ENCODE results near the gene TADA3. TPM values are rescaled to one million over a fixed set of nuclear protein-coding genes. Genes with fewer than 3 reads are reported as not detected.

TADA3 gene, protein sequence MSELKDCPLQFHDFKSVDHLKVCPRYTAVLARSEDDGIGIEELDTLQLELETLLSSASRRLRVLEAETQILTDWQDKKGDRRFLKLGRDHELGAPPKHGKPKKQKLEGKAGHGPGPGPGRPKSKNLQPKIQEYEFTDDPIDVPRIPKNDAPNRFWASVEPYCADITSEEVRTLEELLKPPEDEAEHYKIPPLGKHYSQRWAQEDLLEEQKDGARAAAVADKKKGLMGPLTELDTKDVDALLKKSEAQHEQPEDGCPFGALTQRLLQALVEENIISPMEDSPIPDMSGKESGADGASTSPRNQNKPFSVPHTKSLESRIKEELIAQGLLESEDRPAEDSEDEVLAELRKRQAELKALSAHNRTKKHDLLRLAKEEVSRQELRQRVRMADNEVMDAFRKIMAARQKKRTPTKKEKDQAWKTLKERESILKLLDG
- 47.7 TPM for total RNA-seq
- long read RNA-seq, transcript TADA3-201 (9 exons, 2,355 nt), result major isoform, 151 of 163 reads
- long read RNA-seq, partial matches to known transcripts, result 5 of 163 reads
- long read RNA-seq, other reads (novel, unspliced or antisense), result 4 of 163 reads

DNA sequence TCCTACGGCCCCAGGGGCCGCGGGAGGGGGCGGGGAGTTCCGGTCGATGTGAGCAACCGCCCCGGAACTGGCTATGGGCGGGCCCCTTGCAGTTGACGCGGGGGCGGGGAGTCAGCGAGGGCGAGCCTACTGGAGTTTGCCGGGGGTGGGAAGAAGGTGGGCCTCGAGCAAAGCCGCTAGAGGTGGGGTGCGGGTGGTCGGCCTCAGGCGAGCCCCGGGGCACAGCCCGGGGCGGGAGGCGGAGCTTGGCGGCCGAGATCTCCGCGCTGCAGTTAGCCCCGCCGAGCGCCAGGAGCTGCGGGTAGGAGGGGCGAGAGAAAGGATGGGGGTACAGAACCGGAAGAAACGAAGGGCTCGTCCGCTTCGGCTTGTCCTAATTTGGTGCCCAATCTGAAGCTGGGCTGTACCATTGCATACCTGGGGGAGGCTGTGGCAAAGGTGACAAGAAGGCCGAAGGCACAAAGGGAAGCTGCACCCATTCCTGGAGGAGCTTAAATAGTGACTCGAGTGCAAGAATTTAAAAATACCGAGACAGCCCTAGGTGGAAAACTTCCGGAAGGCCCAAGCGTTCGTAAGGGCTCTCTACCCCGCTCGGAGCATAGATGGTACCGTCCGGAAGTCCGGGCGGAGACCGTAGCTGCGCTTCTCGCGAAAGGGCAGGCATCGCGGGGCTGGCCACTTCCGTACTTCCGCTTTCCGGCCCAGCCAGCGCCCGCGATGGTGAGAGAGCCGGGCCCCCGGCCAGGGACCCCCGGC is at the start of gene TADA3, which contains the start of gene ARPC4:
Gene TADA3 (minus strand): TSS at position 69 of the 756 bp plus-strand sequence. CDS start 1,007 bp downstream, outside the sequence.
Gene ARPC4 (plus strand): TSS at position 678 of the 756 bp plus-strand sequence. CDS start 40 bp downstream, at position 718.
- peak; percentile 96 for DNase-seq
- ATAC-seq (ENCODE audit: poor library complexity), result peak; percentile 96
- intact Hi-C loops (cut with DNase I), result no loop called here

DNA sequence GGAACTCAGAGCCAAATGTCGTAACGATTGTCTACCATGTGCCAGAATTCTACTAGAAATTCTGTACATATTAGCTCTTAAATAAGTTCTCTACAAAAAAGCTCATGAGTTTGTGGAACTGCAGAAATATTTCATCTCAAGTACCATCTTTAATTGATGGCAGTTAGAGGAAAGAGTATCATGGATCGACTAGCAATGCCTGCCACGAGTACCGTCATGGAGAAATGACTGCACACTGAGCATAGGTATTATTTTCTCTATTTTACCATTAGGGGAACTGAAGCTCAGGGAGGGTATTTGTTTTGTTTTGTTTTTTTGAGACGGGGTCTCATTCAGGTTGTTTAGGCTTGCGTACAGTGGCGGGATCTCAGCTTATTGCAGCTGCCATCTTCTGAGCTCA is 48.7 kb upstream of the TADA3 start:
- intact Hi-C loops (cut with DNase I), result no loop called here
- no peak for DNase-seq

DNA sequence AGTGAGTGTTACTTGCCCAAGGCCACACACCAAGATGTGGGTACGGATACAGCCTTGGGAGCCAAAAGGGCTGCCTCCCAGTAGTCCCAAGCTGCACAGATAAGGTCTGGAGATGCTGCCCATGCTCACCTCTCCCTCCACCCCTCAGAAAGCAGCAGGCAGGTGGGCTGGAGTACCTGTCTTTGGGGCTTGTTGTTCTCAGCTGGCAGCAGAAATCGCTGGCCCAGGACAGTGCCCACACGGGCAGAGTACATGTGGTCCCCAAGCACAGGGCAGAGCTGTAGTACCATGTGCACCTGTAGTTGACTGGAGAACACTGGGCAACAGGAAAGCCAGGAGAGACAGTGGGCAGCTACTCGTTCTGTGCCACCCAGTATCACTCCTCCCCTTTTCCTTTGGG is 46.6 kb upstream of the TADA3 start:
- ATAC-seq (ENCODE audit: poor library complexity), result no peak
- intact Hi-C loops (cut with DNase I), result no loop called here
- DNase-seq, result no peak

More for the DNA sequence above, 48.7 kb upstream of the TADA3 start:
- ATAC-seq (ENCODE audit: poor library complexity), result no peak

DNA sequence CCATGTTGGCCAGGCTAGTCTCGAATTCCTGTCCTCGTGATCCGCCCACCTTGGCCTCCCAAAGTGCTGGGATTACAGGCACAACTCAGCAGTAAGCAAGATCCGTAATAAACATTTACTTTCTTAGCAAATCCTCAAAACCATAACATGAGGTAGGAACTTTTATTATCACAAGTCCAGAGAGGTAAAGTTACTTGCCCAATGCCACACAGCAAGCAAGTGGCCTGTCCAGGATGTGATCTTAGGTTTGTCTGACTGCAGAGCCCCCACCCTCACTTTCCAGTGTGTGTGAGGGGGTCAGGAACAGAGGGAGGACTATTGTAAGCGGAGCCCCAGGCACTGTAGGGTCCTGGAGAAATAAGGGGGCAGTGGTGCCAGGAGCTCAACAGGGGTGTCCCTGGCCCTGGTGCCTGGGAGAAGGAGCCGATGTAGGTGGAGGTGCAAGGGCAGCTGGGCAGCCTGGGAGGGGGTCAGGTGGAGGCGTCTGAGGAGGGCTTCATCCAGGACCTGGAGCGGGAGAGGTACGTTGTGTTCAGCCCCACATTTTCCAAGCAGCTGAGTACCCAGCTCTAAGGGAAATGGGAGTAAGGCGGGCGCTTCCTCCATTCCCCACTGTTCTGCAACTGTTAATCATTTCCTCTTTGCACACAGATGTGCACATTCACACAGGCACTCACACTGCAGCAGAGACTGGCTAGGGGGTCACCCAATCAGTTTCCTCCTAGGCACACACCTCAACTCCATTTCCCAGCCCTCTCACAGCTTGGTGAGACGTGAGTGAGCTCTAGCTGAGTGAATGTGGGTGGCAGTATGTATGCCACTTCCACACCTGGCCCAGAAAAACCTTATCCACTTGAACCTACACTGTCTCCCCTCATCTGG is 45.7 kb upstream of the TADA3 start:
- intact Hi-C loops (cut with DNase I), result no loop called here
- DNase-seq, result no peak
- no peak for ATAC-seq (ENCODE audit: poor library complexity)

- DNase-seq, result no peak
- intact Hi-C loops (cut with DNase I), result no loop called here
- ATAC-seq (ENCODE audit: poor library complexity), result no peak
Observed at GRCh38 chr3:9834520-9835380, 42.5 kb upstream of the TADA3 start.

DNA sequence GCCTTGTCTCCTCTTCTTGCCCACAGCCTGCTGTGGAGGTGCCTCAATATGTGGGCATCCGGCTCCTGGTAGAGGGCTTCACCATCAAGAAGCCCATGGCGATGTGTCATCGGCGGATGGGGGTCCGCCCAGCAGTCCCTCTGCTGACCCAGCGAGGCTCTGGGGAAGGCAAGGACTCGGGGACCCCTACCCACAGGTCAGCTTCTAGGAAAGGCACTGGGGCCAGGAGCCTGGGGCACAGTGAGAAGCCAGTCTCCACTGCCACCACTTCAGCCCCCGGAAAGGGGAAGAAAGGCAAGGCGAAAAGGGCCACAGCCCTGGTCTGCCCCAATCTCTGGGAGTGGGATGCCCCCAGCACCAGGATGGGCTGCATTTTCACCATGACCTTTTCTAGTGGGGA is 40.8 kb upstream of the TADA3 start:
- no peak for DNase-seq
- no peak for ATAC-seq (ENCODE audit: poor library complexity)
- intact Hi-C loops (cut with DNase I), result no loop called here

GRCh38 chr3:9831253-9831652 is 39.0 kb upstream of the TADA3 start:
- DNase-seq (no peak), ATAC-seq (ENCODE audit: poor library complexity) (no peak)
- intact Hi-C loops (cut with DNase I), result no loop called here

GRCh38 chr3:9828801-9829755 is 36.8 kb upstream of the TADA3 start:
- DNase-seq (no peak), ATAC-seq (ENCODE audit: poor library complexity) (no peak)
- intact Hi-C loops (cut with DNase I), result no loop called here

GRCh38 chr3:9826815-9827573 is 34.7 kb upstream of the TADA3 start:
- ATAC-seq (ENCODE audit: poor library complexity) (no peak), DNase-seq (no peak)
- intact Hi-C loops (cut with DNase I), result no loop called here

DNA sequence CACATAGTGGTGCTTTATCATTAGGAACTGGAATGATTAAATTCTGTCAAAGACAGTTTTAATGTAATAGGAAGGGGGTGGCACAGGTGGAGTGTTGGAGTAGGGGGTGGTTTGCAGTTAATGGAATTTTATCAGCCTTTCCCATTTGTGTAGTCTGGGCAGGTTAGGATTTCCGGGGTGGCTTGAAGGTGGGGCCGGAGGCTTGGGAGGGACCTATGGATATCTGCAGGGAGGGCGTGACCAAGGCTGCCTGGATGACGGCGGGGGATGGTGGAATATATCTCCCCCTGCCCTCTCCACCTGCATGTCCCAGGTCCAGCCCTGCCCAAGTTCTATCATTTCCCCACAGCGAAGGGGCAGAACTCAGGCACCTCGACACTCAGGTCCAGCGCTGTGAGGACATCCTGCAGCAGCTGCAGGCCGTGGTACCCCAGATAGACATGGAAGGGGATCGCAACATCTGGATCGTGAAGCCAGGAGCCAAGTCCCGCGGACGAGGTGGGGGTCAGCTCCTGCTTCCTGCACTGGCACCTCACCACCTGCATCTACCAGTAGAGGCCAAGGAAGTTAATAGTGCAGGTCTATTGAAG is 33.3 kb upstream of the TADA3 start:
- intact Hi-C loops (cut with DNase I), result no loop called here
- DNase-seq (no peak), ATAC-seq (ENCODE audit: poor library complexity) (no peak)

DNA sequence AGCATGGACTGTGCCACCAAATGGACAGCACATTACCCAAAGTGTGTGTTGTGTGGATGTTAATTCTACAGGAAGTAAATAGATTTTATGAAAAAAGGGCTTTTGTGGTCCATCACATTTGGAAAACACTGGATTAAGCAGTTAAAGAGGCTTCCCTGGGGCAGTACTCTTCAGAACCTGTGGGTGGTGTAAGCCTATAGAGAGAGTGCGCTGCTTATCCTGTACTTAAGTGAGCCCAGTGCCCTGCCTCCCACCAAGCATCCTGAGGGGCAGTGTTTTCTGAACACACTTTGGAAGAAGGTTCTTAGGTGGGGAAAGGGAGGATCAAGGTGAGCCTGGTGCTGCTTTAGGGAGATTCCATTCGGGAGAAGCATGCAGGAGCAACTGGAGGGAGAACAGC is 28.7 kb upstream of the TADA3 start:
- intact Hi-C loops (cut with DNase I), result no loop called here
- ATAC-seq (ENCODE audit: poor library complexity) (no peak), DNase-seq (peak; percentile 1)

- ATAC-seq (ENCODE audit: poor library complexity) (no peak), DNase-seq (peak; percentile 9)
- intact Hi-C loops (cut with DNase I), result no loop called here
Observed at GRCh38 chr3:9820543-9820942, 28.3 kb upstream of the TADA3 start.

DNA sequence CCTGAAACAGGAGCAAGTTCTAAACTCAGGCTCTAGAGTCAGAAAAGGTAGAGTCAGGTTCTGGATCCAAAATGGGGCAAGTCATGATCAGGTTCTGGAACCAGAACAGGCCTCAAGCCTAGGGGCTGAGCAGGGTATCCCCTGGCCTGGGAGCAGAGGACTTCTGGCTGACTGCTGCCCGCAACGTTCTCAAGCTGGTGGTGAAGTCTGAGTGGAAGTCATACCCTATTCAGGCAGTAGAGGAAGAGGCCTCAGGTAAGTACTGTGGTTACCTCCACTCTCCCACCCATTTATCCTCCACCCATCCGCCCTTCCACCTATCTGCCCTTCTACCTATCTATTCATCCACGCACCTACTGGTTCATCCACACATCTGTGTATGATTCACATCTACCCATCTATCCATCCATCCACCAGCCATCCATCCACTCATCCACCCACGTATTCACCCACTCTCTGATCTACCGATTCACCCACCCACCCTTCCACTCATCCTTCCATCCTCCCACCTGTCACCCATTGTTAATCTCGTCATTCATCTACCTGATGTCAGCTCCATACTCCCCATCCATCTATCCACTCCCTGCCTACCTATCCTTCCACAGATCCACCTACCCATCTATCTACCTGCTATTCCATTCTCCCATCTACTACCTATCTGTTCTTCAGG is 26.5 kb upstream of the TADA3 start:
- intact Hi-C loops (cut with DNase I), result no loop called here
- ATAC-seq (ENCODE audit: poor library complexity), result no peak

GRCh38 chr3:9817436-9817835 is 25.2 kb upstream of the TADA3 start:
- intact Hi-C loops (cut with DNase I), result no loop called here
- no peak for ATAC-seq (ENCODE audit: poor library complexity)
- no peak for DNase-seq

More for the DNA sequence above, 26.5 kb upstream of the TADA3 start:
- no peak for DNase-seq

DNA sequence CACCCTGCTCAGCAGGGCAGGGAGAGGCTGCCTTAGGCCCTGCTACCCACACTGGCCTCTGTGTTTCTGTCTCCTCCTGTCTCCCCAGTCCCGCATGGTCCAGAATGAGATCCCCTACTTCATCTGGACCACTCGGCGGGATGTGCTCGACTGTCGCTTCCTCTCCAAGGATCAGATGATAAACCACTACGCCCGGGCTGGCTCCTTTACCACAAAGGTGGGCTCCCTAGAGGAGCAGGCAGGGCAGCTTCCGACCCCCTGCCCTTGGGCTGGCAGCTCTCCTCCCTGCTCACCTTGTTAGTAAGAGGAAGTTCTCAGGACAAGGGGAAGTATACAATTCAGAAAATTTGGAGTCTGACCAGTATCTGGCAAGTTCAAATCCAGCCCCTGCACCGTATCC is 23.7 kb upstream of the TADA3 start:
- intact Hi-C loops (cut with DNase I), result no loop called here

More for the DNA sequence above, 23.7 kb upstream of the TADA3 start:
- ATAC-seq (ENCODE audit: poor library complexity), result no peak
- no peak for DNase-seq

Measured in Right ventricle myocardium superior (tissue), 1 donor.